Right lobe of liver (tissue), 4 donors: ENCODE data around the gene MEX3A.

ENCODE experiments used
- CTCF ChIP-seq, 4 donors: fragments of 200-600 bp in 3 of 4; fragments of 450-650 bp in 1 of 4; IDR thresholded peaks; one replicate each; pipeline versions ENCODE4 v1.5.1 to v1.8.0; 2016 to 2022; ENCODE audit warnings: antibody characterized with exemption in 4 of 4, mild to moderate bottlenecking in 2 of 4
- POLR2A ChIP-seq: fragments of 450-650 bp; IDR thresholded peaks from one replicate; pipeline ENCODE4 v1.6.1; 2017; ENCODE audit warnings: antibody characterized with exemption, mild to moderate bottlenecking
- donor health status: DM: no; HTN: no; CAD: no.
- donor health status: DM: no; HTN: no; CAD: no.
- donor health status: DM: no; HTN: yes; CAD: no.

GRCh38 chr1:156108664-156109241, 26.5 kb upstream of the MEX3A start:
- no peak for TF ChIP-seq CTCF (IDR thresholded peaks at IDR 0.05)
- TF ChIP-seq POLR2A, result no peak
